Endothelial cell of umbilical vein (primary cell): ENCODE measurements around the gene SSTR3. TPM values are rescaled to one million over a fixed set of nuclear protein-coding genes. Genes with fewer than 3 reads are reported as not detected.

Source experiments
- BruUV-seq: library from RNA; stranded (reverse); fragments of 400-500 nt; replicated peaks from 2 replicates; lab custom pipeline; 2021; lab: Mats Ljungman, UMichigan
- CTCF ChIA-PET: fragments of 300-600, 350-600 bp; sonication (Branson Sonifier 250); formaldehyde crosslinking; loops from one replicate; lab custom pipeline; 2021; ENCODE audit warnings: antibody characterized with exemption, inconsistent platforms; lab: Charles Lee
- POLR2A ChIA-PET: fragments of 300-600, 350-600 bp; sonication (Branson Sonifier 250); formaldehyde crosslinking; loops from one replicate; lab custom pipeline; 2021; ENCODE audit warnings: antibody characterized with exemption, inconsistent platforms; lab: Charles Lee
- DNase-seq: peaks from one replicate; pipeline ENCODE4 v3.0.0-alpha.2; 2011; ENCODE audit warnings: low read depth, low spot score
- FAIRE-seq: peaks from 2 replicates; lab custom pipeline; 2011; peaks lifted over from hg19 to GRCh38; lab: Jason Lieb, UNC
- H2AFZ ChIP-seq: 2 replicates; pipeline ENCODE4 v1.6.0; 2012; ENCODE audit warnings: low read depth, low read length, control low read depth, inconsistent platforms
- H3K27ac ChIP-seq: 2 replicates; pipeline ENCODE4 v1.5.1; 2011; ENCODE audit warnings: low read depth, mild to moderate bottlenecking, control low read depth, low read length, moderate library complexity; ENCODE audit not compliant: insufficient read depth
- H3K27me3 ChIP-seq, 2 experiments: 2 replicates each; pipeline versions ENCODE4 v1.6.0 to v1.6.1; 2011; ENCODE audit warnings: low read length in 2 of 2, mixed read lengths in 1 of 2; ENCODE audit not compliant: control insufficient read depth in 2 of 2, insufficient read depth in 2 of 2
- H3K36me3 ChIP-seq, 2 experiments: 2 replicates in 1 of 2; 3 replicates in 1 of 2; pipeline ENCODE4 v1.5.1; 2011; ENCODE audit warnings: low read length in 2 of 2, mild to moderate bottlenecking in 1 of 2, moderate library complexity in 1 of 2; ENCODE audit not compliant: control insufficient read depth in 2 of 2, insufficient read depth in 2 of 2; ENCODE audit errors: extremely low read depth in 1 of 2
- H3K4me1 ChIP-seq: 3 replicates; pipeline ENCODE4 v1.5.1; 2011; ENCODE audit warnings: mild to moderate bottlenecking, low read length; ENCODE audit not compliant: control insufficient read depth, insufficient read depth; ENCODE audit errors: extremely low read depth
- H3K4me2 ChIP-seq: 2 replicates; pipeline ENCODE4 v1.6.1; 2011; ENCODE audit warnings: low read length, control low read depth, mixed read lengths; ENCODE audit not compliant: insufficient read depth
- H3K4me3 ChIP-seq, 3 experiments: fragments of 200-600 bp in 1 of 3; sonication (generic), shearing (Covaris generic) in 1 of 3; replicated peaks in 1 of 3; 2 replicates each; pipeline ENCODE4 v1.5.1; 2011 to 2016; ENCODE audit warnings: control low read depth in 3 of 3, low read length in 3 of 3, mild to moderate bottlenecking in 2 of 3, inconsistent platforms in 1 of 3, low read depth in 1 of 3, moderate library complexity in 1 of 3; ENCODE audit not compliant: insufficient read depth in 1 of 3
- H3K79me2 ChIP-seq: 2 replicates; pipeline ENCODE4 v1.6.0; 2012; ENCODE audit warnings: low read length, inconsistent platforms; ENCODE audit not compliant: control insufficient read depth, insufficient read depth
- H3K9ac ChIP-seq: replicated peaks from 2 replicates; pipeline ENCODE3; 2011; ENCODE audit warnings: low read length, control low read depth; ENCODE audit not compliant: insufficient read depth; ENCODE audit errors: extremely low read depth
- H3K9me1 ChIP-seq: replicated peaks from 3 replicates; pipeline ENCODE4 v1.6.0; 2011; ENCODE audit warnings: mild to moderate bottlenecking, low read length; ENCODE audit not compliant: control insufficient read depth, insufficient read depth; ENCODE audit errors: extremely low read depth
- H3K9me3 ChIP-seq: replicated peaks from 2 replicates; pipeline ENCODE4 v1.5.1; 2012; ENCODE audit warnings: low read length, inconsistent platforms; ENCODE audit not compliant: control insufficient read depth, insufficient read depth
- H4K20me1 ChIP-seq: replicated peaks from 2 replicates; pipeline ENCODE3; 2011; ENCODE audit warnings: mild to moderate bottlenecking, low read length; ENCODE audit not compliant: control insufficient read depth, insufficient read depth; ENCODE audit errors: extremely low read depth
- CTCF ChIP-seq, 2 donors: IDR thresholded peaks; 1 replicate in 1 of 2; 2 replicates in 1 of 2; pipeline ENCODE4 v1.5.1; 2011; ENCODE audit warnings: low read length in 2 of 2, mild to moderate bottlenecking in 2 of 2, moderate library complexity in 2 of 2, control low read depth in 1 of 2, inconsistent platforms in 1 of 2, low read depth in 1 of 2; ENCODE audit not compliant: insufficient read depth in 1 of 2; ENCODE audit errors: extremely low read depth in 1 of 2
- EZH2 ChIP-seq: IDR thresholded peaks from 2 replicates; pipeline ENCODE4 v1.6.1; 2012; ENCODE audit warnings: borderline replicate concordance, low read depth, mild to moderate bottlenecking, moderate library complexity, low read length, inconsistent platforms; ENCODE audit not compliant: severe bottlenecking
- FOS ChIP-seq: IDR thresholded peaks from 2 replicates; pipeline ENCODE4 v1.6.1; 2011; ENCODE audit warnings: mild to moderate bottlenecking, low read length, moderate library complexity, borderline replicate concordance; ENCODE audit not compliant: insufficient read depth
- JUN ChIP-seq: IDR thresholded peaks from 2 replicates; pipeline ENCODE4 v1.6.1; 2011; ENCODE audit warnings: borderline replicate concordance, low read depth; ENCODE audit not compliant: insufficient read length, insufficient read depth
- MAX ChIP-seq: IDR thresholded peaks from 2 replicates; pipeline ENCODE4 v1.6.1; 2011; ENCODE audit not compliant: insufficient read depth, insufficient read length
- MYC ChIP-seq: IDR thresholded peaks from one replicate; pipeline ENCODE4 v1.6.1; 2011; ENCODE audit warnings: mild to moderate bottlenecking, low read depth, low read length
- dilution Hi-C: fragments of 300-500 bp; cut with MboI; formaldehyde crosslinking; loops from one replicate; pipeline ENCODE4 v1.15.0; 2019; ENCODE audit warnings: low sequenced_read_pairs; ENCODE audit not compliant: extremely low pct_ligation_motif_present
- intact Hi-C: fragments of 100-400 bp; cut with micrococcal nuclease; formaldehyde crosslinking; loops from one replicate; pipeline ENCODE4 v1.10.0; 2022
- polyA plus RNA-seq, 4 experiments: library from polyadenylated mRNA; depleted of rRNA in 3 of 4; stranded (reverse) in 3 of 4; unstranded in 1 of 4; fragments of >200 nt; gene quantifications; 2 replicates each; pipeline versions ENCODE4 v1.2.1 to v1.2.3, GENCODE V29; 2011 to 2012; ENCODE audit warnings: missing spikeins in 1 of 4
- total RNA-seq: library from RNA; stranded (reverse); gene quantifications from 2 replicates; pipeline ENCODE4 v1.2.3, GENCODE V29; 2021

SSTR3 gene
- total and polyA plus RNA-seq, 2 donors (not counting 3 experiments of a cell fraction or from before 2014, with no cell fraction given) = not detected

GRCh38 chr22:37165066-37165465, 47.2 kb downstream of the SSTR3 start:
- ChIA-PET POLR2A (no interaction called here), CTCF (interaction anchor here (1.0 to 4.1 kb wide), 3 partner anchors 22 to 35 kb away, joined by 3 to 69 read pairs (median 41); no protein-coding TSS in a partner anchor)
- no peak overlapping the region for H3K4me2 ChIP-seq
- intact Hi-C loops (no loop called here), dilution Hi-C loops (no loop called here)
- TF ChIP-seq FOS (no peak), MYC (no peak), JUN (no peak), EZH2 (no peak)
- no peaks in the 10 kb centered on the region for H3K27me3 ChIP-seq
- no TSS peak for BruUV-seq
- H3K9me1 ChIP-seq = no peaks in the 10 kb centered on the region
- H3K36me3 ChIP-seq = no peaks in the 10 kb centered on the region
- DNase-seq (no peak), FAIRE-seq (no peak)
- no peak overlapping the region for H3K27ac ChIP-seq
- no peaks in the 10 kb centered on the region for H3K79me2 ChIP-seq
- no peak overlapping the region for H3K4me3 ChIP-seq
- no peaks in the 10 kb centered on the region for H3K9me3 ChIP-seq
- H2AFZ ChIP-seq = no peak overlapping the region
- H3K9ac ChIP-seq = no peak overlapping the region
- no peaks in the 10 kb centered on the region for H3K4me1 ChIP-seq
- no peaks in the 10 kb centered on the region for H4K20me1 ChIP-seq

GRCh38 chr22:37164505-37164887, 47.8 kb downstream of the SSTR3 start:
- H3K36me3 ChIP-seq = no peaks in the 10 kb centered on the region
- ChIA-PET POLR2A (no interaction called here), CTCF (interaction anchor here (3.5 kb wide), 1 partner anchor 35 kb away, joined by 41 read pairs; no protein-coding TSS in a partner anchor)
- FAIRE-seq = no peak
- H3K27me3 ChIP-seq = no peaks in the 10 kb centered on the region
- H3K9me1 ChIP-seq = no peaks in the 10 kb centered on the region
- H4K20me1 ChIP-seq = no peaks in the 10 kb centered on the region
- no peaks in the 10 kb centered on the region for H3K4me1 ChIP-seq
- no TSS peak for BruUV-seq
- TF ChIP-seq MAX (no peak), CTCF (IDR thresholded peaks at IDR 0.05; ENCODE audit: extremely low read depth in 1 of 2, insufficient read depth in 1 of 2, low read depth in 1 of 2, low read length in 2 of 2) (no peak)
- no peak overlapping the region for H2AFZ ChIP-seq
- no peaks in the 10 kb centered on the region for H3K9me3 ChIP-seq
- H3K27ac ChIP-seq = no peak overlapping the region
- DNase-seq = no peak
- H3K79me2 ChIP-seq = no peaks in the 10 kb centered on the region
- dilution Hi-C loops (no loop called here), intact Hi-C loops (no loop called here)
- H3K4me3 ChIP-seq = no peak overlapping the region
- H3K9ac ChIP-seq = no peak overlapping the region
- no peak overlapping the region for H3K4me2 ChIP-seq
